ENCODE results near the gene CD36. TPM values are rescaled to one million over a fixed set of nuclear protein-coding genes. Genes with fewer than 3 reads are reported as not detected.

The CD36 gene
- total RNA-seq, 6 donors from 2014 or later: 92.9 to 157 (median 111) TPM

DNA sequence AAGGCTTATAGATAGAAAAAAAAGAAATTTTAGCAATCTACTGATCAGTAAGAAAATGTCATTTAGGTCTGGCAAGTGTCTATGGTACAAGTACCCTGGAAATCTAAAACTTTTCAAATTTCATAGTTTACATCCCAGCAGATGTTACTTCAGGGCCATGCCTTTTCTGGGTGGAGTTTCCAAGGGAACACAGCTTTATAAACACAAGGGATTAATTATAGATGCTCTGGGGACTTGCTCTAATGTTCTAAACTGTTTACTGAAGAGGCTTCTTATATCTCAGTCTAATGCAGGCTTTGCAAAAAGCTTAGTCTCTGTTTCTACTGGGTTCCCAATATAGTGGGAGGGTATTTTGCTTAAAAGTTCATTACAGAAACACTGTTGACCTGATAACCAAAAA lies 3.1 kb downstream of the CD36 start:
- no peaks in the 10 kb centered on the region for H3K27me3 ChIP-seq
- peaks cover 15 to 45% (median 28%) of the 10 kb centered on the region in 4 donors for H3K4me1 ChIP-seq
- DNase-seq: no peak
- no peaks in the 10 kb centered on the region for H3K36me3 ChIP-seq
- peak overlapping the region in 2 of 4 donors; percentile 0 to 27 for H3K27ac ChIP-seq
- no peak for ATAC-seq (ENCODE audit: low FRiP score in 2 of 2)
- no peak overlapping the region for H3K4me3 ChIP-seq
- no peaks in the 10 kb centered on the region for H3K9me3 ChIP-seq
- TF ChIP-seq POLR2A (IDR thresholded peaks at IDR 0.05) (no peak), EP300 (IDR thresholded peaks at IDR 0.05) (no peak), POLR2AphosphoS5 (IDR thresholded peaks at IDR 0.05) (no peak)
- TF ChIP-seq, protein P1, sequence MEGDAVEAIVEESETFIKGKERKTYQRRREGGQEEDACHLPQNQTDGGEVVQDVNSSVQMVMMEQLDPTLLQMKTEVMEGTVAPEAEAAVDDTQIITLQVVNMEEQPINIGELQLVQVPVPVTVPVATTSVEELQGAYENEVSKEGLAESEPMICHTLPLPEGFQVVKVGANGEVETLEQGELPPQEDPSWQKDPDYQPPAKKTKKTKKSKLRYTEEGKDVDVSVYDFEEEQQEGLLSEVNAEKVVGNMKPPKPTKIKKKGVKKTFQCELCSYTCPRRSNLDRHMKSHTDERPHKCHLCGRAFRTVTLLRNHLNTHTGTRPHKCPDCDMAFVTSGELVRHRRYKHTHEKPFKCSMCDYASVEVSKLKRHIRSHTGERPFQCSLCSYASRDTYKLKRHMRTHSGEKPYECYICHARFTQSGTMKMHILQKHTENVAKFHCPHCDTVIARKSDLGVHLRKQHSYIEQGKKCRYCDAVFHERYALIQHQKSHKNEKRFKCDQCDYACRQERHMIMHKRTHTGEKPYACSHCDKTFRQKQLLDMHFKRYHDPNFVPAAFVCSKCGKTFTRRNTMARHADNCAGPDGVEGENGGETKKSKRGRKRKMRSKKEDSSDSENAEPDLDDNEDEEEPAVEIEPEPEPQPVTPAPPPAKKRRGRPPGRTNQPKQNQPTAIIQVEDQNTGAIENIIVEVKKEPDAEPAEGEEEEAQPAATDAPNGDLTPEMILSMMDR (IDR thresholded peaks at IDR 0.05): no peak

DNA sequence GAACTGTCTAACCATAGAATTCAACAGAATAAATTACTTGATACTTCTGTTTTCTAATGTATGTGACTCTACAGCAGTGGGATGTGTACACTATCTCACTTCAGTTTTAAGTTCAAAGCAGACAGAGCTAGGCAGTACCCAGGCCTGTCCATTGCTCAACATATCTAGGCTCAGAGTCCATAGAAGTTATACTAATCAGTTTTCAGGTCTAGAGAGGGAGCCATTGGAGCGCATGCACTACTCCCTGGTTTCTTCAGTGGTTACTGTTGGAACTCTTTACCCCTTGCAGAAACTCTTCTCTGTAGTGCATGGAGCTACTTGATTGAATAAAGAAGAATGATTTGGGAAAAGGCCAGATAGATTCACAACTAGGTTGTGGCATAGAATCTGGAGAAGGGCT lies 4.4 kb downstream of the CD36 start:
- no peaks in the 10 kb centered on the region for H3K27me3 ChIP-seq
- peak overlapping the region in 1 of 4 donors; percentile 16 for H3K27ac ChIP-seq
- no peak overlapping the region for H3K4me3 ChIP-seq
- 92 to 100% methylated on average over 1 of the region's 1 CpG for WGBS, 2 donors
- no peak for DNase-seq
- TF ChIP-seq POLR2A (IDR thresholded peaks at IDR 0.05): no peak
- no peak for TF ChIP-seq POLR2AphosphoS5 (IDR thresholded peaks at IDR 0.05)
- TF ChIP-seq EP300 (IDR thresholded peaks at IDR 0.05): no peak
- TF ChIP-seq, protein P1 (IDR thresholded peaks at IDR 0.05): no peak
- no peaks in the 10 kb centered on the region for H3K36me3 ChIP-seq
- H3K4me1 ChIP-seq: peaks cover 8 to 33% (median 20%) of the 10 kb centered on the region in 4 donors
- peak in 1 of 2 donors; percentile 50 for ATAC-seq (ENCODE audit: low FRiP score in 2 of 2)
- no peaks in the 10 kb centered on the region for H3K9me3 ChIP-seq

DNA sequence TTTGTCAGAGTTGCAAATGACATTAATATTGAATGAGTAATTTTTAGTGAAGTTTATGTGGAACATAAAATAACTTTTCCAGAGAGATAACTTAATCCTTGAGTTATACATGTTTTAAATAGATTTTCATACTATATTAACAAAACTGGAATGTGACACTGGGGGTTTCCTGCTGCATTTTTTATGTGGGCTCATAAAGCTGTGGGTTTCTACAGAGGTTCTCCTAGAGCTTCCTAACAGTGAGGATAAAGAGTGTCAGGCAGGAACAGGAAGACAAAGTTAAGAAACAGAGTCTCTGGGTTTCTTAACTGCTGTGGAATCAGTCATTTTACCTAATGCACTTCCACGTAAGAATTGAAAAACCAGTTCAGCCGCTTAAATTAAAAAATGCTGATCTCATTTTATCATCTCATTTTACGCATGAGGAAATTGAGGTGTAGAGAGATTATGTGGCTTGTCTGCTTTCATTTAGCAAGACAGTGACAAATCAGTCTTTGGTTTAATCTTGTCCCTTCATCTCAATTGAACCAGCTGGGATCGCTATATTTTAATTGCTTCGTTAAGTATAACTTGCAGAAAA lies 5.0 kb downstream of the CD36 start:
- Histone ChIP-seq H3K4me1 (peaks cover 7 to 27% (median 17%) of the 10 kb centered on the region in 4 donors), H3K9me3 (no peaks in the 10 kb centered on the region), H3K4me3 (no peak overlapping the region), H3K36me3 (no peaks in the 10 kb centered on the region), H3K27ac (peak overlapping the region in 1 of 4 donors; percentile 7), H3K27me3 (no peaks in the 10 kb centered on the region)
- TF ChIP-seq POLR2A (IDR thresholded peaks at IDR 0.05) (no peak), POLR2AphosphoS5 (IDR thresholded peaks at IDR 0.05) (no peak), EP300 (IDR thresholded peaks at IDR 0.05) (no peak)
- TF ChIP-seq, protein P1 (IDR thresholded peaks at IDR 0.05): no peak
- DNase-seq: no peak
- ATAC-seq (ENCODE audit: low FRiP score in 2 of 2): peak in 1 of 2 donors; percentile 45
- 58 to 78% methylated on average over 5 of the region's 5 CpGs for WGBS, 2 donors

DNA sequence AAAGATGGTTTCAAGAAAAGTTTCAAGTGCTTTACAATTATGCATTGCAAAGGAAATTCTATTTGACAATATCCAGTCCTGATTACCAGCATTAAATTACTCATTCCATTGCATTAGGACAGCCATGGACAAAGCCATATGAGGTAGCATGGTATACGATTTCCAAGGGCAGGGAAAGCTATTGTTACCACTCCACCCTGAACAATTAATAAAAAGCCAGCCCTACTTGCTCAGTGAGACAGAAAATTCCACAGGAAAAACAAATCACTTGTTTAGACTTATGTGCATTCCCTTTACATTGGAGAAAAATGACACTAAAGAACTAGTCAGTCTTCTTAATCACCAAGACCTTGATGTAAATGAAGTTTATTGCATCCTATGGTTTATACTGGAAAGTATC lies 5.6 kb downstream of the CD36 start:
- 76 to 85% methylated on average over 1 of the region's 1 CpG for WGBS, 2 donors
- Histone ChIP-seq H3K4me1 (peaks cover 7 to 23% (median 16%) of the 10 kb centered on the region in 4 donors), H3K4me3 (no peak overlapping the region), H3K36me3 (no peaks in the 10 kb centered on the region), H3K9me3 (no peaks in the 10 kb centered on the region), H3K27me3 (no peaks in the 10 kb centered on the region), H3K27ac (peak overlapping the region in 1 of 4 donors; percentile 7)
- no peak for TF ChIP-seq EP300 (IDR thresholded peaks at IDR 0.05)
- TF ChIP-seq POLR2AphosphoS5 (IDR thresholded peaks at IDR 0.05): no peak
- no peak for TF ChIP-seq POLR2A (IDR thresholded peaks at IDR 0.05)
- TF ChIP-seq, protein P1 (IDR thresholded peaks at IDR 0.05): no peak
- DNase-seq (no peak), ATAC-seq (ENCODE audit: low FRiP score in 2 of 2) (no peak)

Measured in upper lobe of left lung (tissue), 6 donors.